Right forelimb (tissue), 1 donor: Measurements from ENCODE around the gene RPGRIP1.
"Not testable (repeated sequence)": the region's sequence is repeated elsewhere in the genome, so short reads cannot be mapped to it uniquely, and the experiment has no call there.

ENCODE experiments used
- DNase-seq: peaks from one replicate; pipeline ENCODE4 v3.0.0-alpha.2; 2018

Gene RPGRIP1

DNA sequence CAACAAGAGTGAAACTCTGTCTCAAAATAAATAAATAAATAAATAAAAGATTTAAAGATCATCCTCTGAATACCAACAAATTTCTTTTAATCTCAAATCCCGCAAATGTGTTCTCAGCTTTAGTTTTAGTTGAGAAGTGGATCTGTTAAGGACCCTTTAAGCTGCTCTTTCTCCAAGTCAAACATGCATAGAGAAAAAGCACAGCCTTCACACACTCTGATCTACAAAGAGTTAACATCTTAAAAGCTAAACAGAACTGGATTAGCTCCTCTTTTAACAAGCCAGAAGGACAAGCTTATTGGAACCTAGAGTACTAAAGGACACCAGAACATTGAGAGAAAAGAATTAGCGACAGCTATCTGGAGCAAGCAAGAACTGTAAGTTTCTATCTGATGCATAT is at the start of gene RPGRIP1:
Gene RPGRIP1, plus strand, starts transcription at position 301 of the 400 bp plus-strand sequence. CDS start 7,894 bp downstream, outside the sequence.
- DNase-seq = no peak

- DNase-seq = no peak
Measured at GRCh38 chr14:21231020-21231652, 48.7 kb upstream of the RPGRIP1 start.

DNA sequence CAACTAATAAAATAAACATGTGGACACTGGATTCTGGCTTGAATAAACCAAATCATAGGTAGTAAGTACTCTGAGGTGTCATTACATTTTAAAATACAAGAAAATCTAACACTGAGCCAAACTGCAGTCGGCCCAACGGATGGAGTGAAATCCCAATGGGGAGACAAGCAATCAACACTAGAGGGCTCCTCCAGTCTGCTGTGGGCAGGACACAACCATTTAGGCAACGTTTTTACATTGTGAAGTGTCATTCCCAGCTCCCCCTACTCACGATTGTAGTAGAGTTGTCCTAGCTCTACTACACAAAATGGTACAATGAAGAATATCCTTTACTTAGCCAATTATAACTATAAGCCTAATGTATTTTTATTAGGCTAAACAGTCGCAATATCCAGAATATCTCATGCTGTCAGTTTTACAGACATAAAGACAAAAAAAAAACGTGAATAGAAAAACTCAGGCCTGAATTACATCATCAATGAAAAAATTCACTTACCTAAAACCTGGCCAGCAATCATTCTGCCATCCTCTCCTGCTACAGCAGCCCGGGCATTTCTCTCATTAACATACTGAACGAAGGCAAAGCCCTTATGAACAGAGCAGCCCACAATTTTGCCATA is 46.3 kb upstream of the RPGRIP1 start:
- DNase-seq = no peak

- no peak for DNase-seq
Measured at GRCh38 chr14:21234112-21234511, 45.8 kb upstream of the RPGRIP1 start.

- DNase-seq = no peak
Measured at GRCh38 chr14:21236948-21237797, 42.7 kb upstream of the RPGRIP1 start.

DNA sequence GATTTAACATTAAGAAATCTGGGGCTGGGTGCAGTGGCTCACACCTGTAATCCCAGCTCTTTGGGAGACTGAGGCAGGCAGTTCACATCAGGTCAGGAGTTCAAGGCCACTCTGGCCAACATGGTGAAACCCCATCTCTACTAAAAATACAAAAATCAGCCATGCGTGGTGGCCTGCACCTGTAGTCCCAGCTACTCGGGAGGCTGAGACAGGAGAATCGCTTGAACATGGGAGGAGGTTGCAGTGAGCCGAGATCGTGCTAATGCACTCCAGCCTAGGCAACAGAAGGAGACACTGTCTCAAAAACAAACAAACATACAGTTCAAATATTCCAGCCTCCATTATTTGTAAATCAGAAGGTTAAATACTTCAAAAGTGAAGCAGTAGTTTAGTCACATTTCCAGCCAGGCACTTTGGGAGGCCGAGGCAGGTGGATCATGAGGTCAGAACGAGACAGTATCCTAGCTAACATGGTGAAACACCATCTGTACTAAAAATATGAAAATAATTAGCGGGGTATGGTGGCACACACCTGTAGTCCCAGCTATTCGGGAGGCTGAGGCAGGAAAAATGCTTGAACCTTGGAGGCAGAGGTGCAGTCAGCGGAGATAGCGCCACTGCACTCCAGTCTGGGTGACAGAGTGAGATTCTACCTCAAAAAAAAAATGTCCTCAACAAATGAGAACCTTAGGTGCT is 40.9 kb upstream of the RPGRIP1 start:
- DNase-seq = no peak

- DNase-seq = no peak
Measured at GRCh38 chr14:21240417-21240816, 39.5 kb upstream of the RPGRIP1 start.

GRCh38 chr14:21241218-21241819 is 38.6 kb upstream of the RPGRIP1 start:
- no peak for DNase-seq

DNA sequence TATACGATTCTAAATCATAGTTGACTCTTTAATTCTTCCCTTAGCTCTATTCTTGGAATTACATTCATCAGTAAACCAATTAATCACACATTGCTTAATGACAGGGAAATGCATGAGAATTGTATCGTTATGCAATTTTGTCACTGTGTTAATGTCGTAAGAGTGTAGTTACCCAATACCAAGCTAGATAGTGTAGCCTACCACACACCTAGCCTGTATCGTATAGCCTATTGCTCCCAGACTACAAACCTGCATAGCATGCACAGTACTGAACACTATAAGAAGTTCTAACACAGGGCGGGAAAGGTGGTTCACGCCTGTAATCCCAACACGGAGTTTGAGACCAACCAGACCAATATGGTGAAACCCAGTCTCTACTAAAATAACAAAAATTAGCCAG is 35.3 kb upstream of the RPGRIP1 start:
- DNase-seq = no peak

GRCh38 chr14:21245813-21246212 is 34.1 kb upstream of the RPGRIP1 start:
- no peak for DNase-seq

DNA sequence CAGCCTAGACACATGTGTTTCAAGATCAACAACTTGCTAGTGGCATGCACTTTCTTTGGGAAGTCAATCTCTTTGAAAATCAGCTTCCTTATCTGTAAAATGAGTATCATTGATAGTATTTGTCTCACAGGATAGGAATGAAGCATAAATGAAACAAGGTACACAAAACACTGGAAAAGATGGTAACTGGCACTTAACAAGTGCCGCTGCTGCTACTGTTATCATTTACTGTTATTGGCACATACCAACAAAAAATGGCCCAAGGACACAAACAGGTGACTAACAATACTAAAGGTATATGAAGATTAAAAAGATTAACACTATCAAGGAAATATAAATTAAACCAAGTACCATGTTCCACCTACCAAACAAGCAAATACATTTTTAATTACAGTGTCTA is 31.5 kb upstream of the RPGRIP1 start:
- DNase-seq = no peak

DNA sequence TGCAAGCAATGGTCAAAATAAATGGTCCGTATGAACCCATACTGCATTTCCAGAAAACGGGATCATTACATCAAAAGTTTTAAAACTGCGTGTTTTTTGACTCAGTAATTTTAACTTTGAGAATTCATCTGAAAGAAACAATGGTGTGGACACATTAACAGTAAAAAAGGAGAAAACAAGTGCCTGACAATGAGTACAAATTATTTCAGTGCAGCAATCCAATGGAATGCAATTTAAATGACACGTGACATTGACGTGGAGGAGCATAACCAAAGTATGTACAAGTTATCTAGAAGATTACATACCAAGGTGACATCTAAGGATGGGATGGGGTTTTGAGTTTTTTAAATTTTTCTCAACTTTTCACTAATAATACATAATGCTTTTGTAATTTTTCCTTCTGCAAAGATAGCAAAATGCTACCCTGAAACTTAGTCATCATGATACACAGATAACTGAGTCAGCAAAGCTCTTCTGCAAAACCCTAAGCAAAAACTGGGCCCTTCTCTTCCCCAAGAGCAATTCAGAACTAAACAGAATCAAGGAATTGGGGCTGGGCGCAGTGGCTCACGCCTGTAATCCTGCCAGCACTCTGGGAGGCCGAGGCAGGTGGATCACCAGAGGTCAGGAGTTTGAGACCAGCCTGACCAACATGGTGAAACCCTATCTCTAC is 31.0 kb upstream of the RPGRIP1 start:
- DNase-seq = no peak

GRCh38 chr14:21251215-21251614 is 28.7 kb upstream of the RPGRIP1 start:
- DNase-seq = no peak

DNA sequence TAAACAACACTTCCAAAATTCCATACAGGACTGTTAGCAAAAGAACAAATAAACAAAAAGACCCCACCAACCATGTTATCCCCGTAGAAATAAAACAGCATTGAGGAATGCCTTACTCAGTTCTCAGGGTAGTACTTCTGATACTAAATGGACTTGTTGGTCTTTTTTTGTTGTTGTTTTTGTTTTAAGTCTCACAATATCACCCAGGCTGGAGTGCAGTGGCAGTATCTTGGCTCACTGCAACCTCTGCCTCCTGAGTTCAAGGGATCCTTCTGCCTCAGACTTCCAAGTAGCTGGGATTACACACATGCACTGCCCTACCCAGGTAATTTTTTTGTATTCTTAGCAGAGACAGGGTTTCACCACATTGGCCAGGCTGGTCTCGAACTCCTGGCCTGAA is 27.7 kb upstream of the RPGRIP1 start:
- no peak for DNase-seq

GRCh38 chr14:21255385-21256101 is 24.3 kb upstream of the RPGRIP1 start:
- DNase-seq = no peak

- not testable (repeated sequence) for DNase-seq
Measured at GRCh38 chr14:21256102-21256447, 23.8 kb upstream of the RPGRIP1 start.

DNA sequence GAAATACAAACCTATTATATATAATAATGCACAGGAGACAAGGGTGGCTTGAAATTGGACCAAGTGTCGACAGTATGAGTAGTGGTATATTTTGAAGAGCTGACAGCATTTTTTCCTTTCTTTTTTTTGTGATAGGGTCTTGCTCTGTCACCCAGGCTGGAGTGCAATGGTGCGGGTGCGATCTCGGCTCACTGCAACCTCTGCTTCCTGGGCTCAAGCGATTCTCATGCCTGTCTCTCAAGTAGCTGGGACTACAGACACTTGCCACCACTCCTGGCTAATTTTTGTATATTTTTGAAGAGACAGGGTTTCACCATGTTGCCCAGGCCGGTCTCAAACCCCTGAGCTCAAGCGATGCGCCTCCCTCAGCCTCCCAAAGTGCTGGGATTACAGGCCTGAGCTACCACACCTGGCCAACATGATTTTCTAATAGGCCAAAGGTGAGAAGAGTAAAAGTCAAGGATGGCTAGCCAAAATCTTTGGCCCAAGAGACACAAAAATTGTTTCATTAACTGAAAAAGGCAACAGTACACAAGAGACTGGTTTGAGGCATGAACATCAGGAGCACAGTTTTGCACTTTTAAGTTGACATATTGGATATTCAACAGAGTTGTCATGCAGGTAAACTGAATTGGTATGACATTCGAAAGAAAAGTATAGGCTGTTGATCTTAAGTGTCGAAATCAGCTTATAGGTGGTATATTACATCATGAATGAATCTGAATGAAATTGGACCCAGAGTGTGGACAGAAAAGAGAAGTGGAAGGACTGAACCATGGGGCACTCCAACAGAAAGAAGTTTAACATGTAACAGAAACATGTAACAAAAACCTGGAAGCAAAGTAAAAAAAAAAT is 23.1 kb upstream of the RPGRIP1 start:
- no peak for DNase-seq

DNA sequence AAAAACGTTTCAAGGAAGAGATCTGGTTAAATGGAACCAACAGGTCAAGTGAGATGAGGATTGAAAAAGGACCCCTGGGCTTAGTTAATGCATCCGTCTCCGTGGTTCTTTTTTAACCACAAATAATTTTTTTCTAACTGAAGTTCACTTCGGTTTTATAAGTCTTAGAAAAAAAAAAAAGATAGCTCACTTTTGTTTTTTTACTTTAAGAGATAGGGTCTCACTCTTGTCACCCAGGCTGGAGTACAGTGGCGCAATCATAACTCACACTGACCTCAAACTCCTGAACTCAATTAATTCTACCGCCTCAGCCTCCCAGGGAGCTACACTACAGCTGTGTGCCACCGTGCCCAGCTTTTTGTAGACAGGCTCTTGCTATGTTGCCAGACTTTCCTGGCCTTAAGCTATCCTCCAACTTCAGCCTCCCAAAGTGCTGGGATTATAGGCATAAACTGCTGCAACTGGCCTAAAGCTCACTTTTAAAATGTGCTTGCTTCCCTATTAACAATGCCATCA is 22.4 kb upstream of the RPGRIP1 start:
- DNase-seq = no peak

DNA sequence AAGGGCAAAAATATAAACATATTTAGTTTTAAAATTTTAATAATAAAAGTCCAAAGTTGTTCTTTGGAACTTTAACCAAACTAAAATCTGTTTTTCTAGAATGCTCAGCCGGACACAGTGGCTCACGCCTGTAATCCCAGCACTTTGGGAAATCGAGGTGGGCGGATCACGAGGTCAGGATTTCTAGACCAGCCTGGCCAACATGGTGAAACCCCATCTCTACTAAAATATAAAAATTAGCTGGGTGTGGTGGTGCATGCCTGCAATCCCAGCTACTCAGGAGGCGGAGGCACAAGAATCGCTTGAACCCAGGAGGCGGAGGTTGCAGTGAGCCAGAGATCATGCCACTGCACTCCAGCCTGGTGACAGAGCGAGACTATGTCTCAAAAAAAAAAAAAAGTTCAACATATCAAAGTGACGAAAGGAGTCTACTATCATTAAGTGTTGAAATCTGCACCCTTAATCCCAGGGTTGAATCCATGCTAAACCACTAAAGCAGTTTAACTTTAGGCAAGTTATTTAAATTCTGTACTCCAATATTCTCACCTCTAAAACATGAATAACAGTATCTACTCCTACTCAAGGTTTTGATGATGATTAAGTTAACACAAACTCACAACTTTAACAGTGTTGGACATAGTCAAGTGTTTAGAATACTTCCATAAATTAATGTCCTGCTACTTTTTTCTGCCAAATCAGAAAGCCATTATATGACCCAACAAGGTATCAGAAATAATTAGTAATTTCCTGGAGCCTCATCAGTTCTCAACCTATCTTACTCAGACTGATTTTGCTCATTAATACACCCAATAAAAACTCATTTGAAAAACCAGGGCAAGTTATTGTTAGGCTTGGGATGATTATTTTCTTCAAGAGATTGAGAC is 21.6 kb upstream of the RPGRIP1 start:
- DNase-seq = no peak
